ENCODE measurements around the gene CCDC102B. TPM values are rescaled to one million over a fixed set of nuclear protein-coding genes. Genes with fewer than 3 reads are reported as not detected.
"Not testable (repeated sequence)": the region's sequence is repeated elsewhere in the genome, so short reads cannot be mapped to it uniquely, and the experiment has no call there.

Gene CCDC102B
- total RNA-seq, 2 donors from 2014 or later, result 10.6 to 24.6 TPM

DNA sequence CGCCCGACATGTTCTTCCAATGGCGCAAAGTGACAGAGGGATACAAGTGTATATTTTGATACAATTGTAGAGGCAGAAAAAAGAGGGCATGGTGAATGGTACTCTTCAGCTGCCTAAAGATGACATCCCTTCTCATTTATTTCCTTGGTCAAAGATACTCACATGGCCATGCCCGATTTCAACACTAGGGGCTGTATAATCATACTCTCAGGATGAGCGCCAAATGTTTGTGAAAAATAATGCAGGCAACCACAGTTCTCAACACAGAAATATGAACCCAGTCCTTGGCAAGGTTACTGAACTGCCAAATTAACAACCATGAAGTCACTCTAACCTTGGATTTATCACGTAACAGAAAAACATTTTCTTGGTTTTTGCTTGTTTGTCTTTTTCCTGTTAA lies 204.4 kb downstream of the CCDC102B start:
- no peak for DNase-seq (ENCODE audit: low spot score)
- Histone ChIP-seq H3K27me3 (replicated peaks; ENCODE audit: insufficient read depth) (no peaks in the 10 kb centered on the region), H3K27ac (no peak overlapping the region), H3K4me3 (no peak overlapping the region), H3K4me1 (ENCODE audit: control insufficient read depth in 1 of 2, low read depth in 2 of 2) (no peaks in the 10 kb centered on the region), H3K9me3 (no peaks in the 10 kb centered on the region), H3K36me3 (no peaks in the 10 kb centered on the region)
- TF ChIP-seq, protein P1, sequence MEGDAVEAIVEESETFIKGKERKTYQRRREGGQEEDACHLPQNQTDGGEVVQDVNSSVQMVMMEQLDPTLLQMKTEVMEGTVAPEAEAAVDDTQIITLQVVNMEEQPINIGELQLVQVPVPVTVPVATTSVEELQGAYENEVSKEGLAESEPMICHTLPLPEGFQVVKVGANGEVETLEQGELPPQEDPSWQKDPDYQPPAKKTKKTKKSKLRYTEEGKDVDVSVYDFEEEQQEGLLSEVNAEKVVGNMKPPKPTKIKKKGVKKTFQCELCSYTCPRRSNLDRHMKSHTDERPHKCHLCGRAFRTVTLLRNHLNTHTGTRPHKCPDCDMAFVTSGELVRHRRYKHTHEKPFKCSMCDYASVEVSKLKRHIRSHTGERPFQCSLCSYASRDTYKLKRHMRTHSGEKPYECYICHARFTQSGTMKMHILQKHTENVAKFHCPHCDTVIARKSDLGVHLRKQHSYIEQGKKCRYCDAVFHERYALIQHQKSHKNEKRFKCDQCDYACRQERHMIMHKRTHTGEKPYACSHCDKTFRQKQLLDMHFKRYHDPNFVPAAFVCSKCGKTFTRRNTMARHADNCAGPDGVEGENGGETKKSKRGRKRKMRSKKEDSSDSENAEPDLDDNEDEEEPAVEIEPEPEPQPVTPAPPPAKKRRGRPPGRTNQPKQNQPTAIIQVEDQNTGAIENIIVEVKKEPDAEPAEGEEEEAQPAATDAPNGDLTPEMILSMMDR (IDR thresholded peaks at IDR 0.05), result no peak
- no peak for ATAC-seq (ENCODE audit: insufficient number of reproducible peaks, low FRiP score, low read depth)

DNA sequence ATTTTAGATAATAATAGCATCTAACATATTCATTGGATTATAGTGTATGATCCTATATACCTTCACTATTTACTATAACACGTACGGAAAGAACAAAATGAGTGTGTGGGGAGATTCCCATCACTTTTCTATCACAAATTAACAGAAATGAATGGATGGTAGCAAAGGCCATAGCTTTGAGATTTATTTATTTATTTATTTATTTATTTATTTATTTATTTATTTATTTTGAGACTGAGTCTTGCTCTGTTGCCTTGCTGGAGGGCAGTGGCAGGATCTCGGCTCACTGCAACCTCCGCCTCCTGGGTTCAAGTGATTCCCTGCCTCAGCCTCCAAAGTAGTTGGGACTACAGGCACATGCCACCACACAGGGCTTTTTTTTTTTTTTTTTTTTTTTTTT lies 208.3 kb downstream of the CCDC102B start:
- ATAC-seq (ENCODE audit: insufficient number of reproducible peaks, low FRiP score, low read depth); H3K27me3 ChIP-seq (replicated peaks; ENCODE audit: insufficient read depth); H3K36me3 ChIP-seq; H3K4me3 ChIP-seq; DNase-seq (ENCODE audit: low spot score); H3K27ac ChIP-seq; H3K4me1 ChIP-seq (ENCODE audit: control insufficient read depth in 1 of 2, low read depth in 2 of 2); H3K9me3 ChIP-seq: not testable (repeated sequence)

DNA sequence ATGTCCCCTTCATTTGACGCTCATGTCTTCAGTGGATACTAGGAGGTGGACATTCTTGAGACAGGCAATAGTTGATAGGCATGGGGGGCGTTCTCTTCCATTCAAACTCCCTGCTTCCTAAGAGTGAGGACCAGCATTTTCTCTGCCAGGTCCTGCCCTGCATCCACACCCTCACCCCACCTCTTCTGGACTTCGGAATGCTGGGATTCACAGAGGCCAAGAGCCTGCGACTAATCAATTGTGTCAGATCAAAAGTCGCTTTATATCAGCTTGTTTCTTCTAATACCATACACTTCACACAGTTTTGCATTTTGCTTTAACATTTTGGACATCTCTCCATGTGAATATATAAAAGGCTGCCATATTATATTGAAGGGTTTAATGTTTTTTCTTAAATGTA lies 210.7 kb downstream of the CCDC102B start:
- ATAC-seq (ENCODE audit: insufficient number of reproducible peaks, low FRiP score, low read depth) (no peak), DNase-seq (ENCODE audit: low spot score) (no peak)
- H3K27ac ChIP-seq, result no peak overlapping the region
- H3K36me3 ChIP-seq, result no peaks in the 10 kb centered on the region
- H3K27me3 ChIP-seq (replicated peaks; ENCODE audit: insufficient read depth), result no peaks in the 10 kb centered on the region
- H3K4me1 ChIP-seq (ENCODE audit: control insufficient read depth in 1 of 2, low read depth in 2 of 2), result no peaks in the 10 kb centered on the region
- no peaks in the 10 kb centered on the region for H3K9me3 ChIP-seq
- TF ChIP-seq, protein P1 (IDR thresholded peaks at IDR 0.05), result no peak
- H3K4me3 ChIP-seq, result no peak overlapping the region

DNA sequence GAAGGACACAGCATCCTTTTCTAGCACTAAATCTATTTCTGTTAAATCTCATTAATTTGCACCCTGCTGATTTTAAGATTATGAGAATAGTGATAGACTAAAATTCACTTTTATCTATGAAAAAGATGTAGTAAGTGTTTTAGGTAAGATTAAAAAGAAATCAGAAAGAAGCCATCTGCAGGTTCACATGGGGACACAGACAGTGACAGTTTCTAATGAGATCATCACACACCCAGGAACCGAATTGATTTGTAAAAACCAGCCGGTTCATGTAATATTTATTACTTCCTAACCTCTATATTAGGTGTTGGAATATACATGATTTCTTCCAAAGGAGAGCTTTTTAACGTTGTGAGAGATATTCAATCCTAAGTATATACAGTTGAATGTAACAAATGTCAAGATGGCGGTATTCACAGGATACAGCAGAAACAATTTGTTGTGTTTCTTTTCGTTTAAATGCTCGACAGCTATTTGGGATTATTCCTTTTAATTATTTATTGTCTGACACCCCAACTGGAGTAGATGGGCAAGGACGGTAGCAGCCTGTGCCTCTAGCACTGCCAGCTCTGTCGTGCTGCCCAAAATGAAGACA lies 223.4 kb downstream of the CCDC102B start:
- no peak for ATAC-seq (ENCODE audit: insufficient number of reproducible peaks, low FRiP score, low read depth)

DNA sequence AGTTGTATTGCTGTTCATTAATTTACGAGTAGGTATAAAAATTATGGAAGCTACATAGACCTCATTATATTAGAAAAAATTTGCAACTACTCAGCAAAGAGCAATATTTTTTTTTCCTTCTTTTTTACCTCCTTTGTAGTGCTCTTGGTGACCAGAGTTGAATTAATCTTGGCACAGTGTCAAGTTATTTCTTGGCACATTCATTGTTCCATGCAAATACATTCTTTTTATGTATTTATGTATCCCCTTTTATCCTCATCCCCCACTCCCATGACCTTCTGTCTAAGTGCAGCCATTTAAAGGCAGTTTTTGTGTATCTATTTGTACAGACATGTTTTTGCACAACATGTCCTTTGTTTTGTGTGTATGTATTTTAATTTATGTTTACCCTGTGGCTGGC lies 224.5 kb downstream of the CCDC102B start:
- TF ChIP-seq, protein P1 (IDR thresholded peaks at IDR 0.05), result no peak

More for the DNA sequence above, 223.4 kb downstream of the CCDC102B start:
- H3K4me1 ChIP-seq (ENCODE audit: control insufficient read depth in 1 of 2, low read depth in 2 of 2), result no peaks in the 10 kb centered on the region
- no peak overlapping the region for H3K4me3 ChIP-seq
- no peaks in the 10 kb centered on the region for H3K36me3 ChIP-seq
- no peak for DNase-seq (ENCODE audit: low spot score)
- H3K27ac ChIP-seq, result no peak overlapping the region
- TF ChIP-seq, protein P1 (IDR thresholded peaks at IDR 0.05), result no peak
- no peaks in the 10 kb centered on the region for H3K9me3 ChIP-seq
- no peaks in the 10 kb centered on the region for H3K27me3 ChIP-seq (replicated peaks; ENCODE audit: insufficient read depth)

DNA sequence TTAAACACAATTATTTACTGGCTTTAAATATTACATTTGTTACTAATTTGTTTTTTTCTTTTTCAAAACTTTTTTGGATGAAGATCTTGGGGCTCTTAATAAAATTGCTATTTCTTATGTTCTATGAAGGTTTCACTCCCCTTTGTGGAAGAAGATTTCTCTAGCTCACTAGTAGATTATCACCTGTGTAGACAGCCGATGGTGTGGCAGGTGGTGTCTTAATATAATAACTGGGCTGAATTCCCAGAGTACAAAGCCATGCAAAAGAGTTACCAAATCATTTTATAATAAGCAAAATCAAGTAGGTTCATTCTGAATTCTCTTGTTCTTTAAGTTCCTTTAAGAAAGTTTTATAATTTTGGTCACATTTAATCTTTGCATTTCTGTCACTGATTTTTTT lies 233.7 kb downstream of the CCDC102B start:
- Histone ChIP-seq H3K36me3 (no peaks in the 10 kb centered on the region), H3K27me3 (replicated peaks; ENCODE audit: insufficient read depth) (no peaks in the 10 kb centered on the region), H3K4me1 (ENCODE audit: control insufficient read depth in 1 of 2, low read depth in 2 of 2) (no peaks in the 10 kb centered on the region), H3K27ac (no peak overlapping the region), H3K9me3 (no peaks in the 10 kb centered on the region), H3K4me3 (no peak overlapping the region)
- ATAC-seq (ENCODE audit: insufficient number of reproducible peaks, low FRiP score, low read depth) (no peak), DNase-seq (ENCODE audit: low spot score) (no peak)
- TF ChIP-seq, protein P1 (IDR thresholded peaks at IDR 0.05), result no peak

More for the DNA sequence above, 224.5 kb downstream of the CCDC102B start:
- no peaks in the 10 kb centered on the region for H3K36me3 ChIP-seq
- no peak overlapping the region for H3K27ac ChIP-seq
- no peak overlapping the region for H3K4me3 ChIP-seq
- no peak for DNase-seq (ENCODE audit: low spot score)
- no peaks in the 10 kb centered on the region for H3K27me3 ChIP-seq (replicated peaks; ENCODE audit: insufficient read depth)
- H3K4me1 ChIP-seq (ENCODE audit: control insufficient read depth in 1 of 2, low read depth in 2 of 2), result no peaks in the 10 kb centered on the region
- no peaks in the 10 kb centered on the region for H3K9me3 ChIP-seq
- ATAC-seq (ENCODE audit: insufficient number of reproducible peaks, low FRiP score, low read depth), result no peak

Measured in thoracic aorta (tissue), 2 donors.